Uterus (tissue), 4 donors: Measurements from ENCODE around the gene SRCAP. TPM values are rescaled to one million over a fixed set of nuclear protein-coding genes. Genes with fewer than 3 reads are reported as not detected.

Experiments
- DNase-seq, 2 donors: peaks; one replicate each; pipeline ENCODE4 v3.0.0-alpha.2; 2019 to 2020
- H3K27ac ChIP-seq, 2 donors: fragments of 200-600 bp; sonication (generic); 1 replicate in 1 of 2; 2 replicates in 1 of 2; pipeline ENCODE4 v1.5.1; 2016 to 2018
- H3K27me3 ChIP-seq, 2 donors: fragments of 200-600 bp; sonication (generic); one replicate each; pipeline ENCODE4 v1.5.1; 2018 to 2019; ENCODE audit warnings: control low read depth in 1 of 2
- H3K36me3 ChIP-seq, 2 donors: fragments of 200-600 bp; sonication (generic); one replicate each; pipeline ENCODE4 v1.5.1; 2019; ENCODE audit warnings: control low read depth in 1 of 2
- H3K4me1 ChIP-seq, 2 donors: fragments of 200-600 bp; sonication (generic); one replicate each; pipeline ENCODE4 v1.5.1; 2018 to 2019; ENCODE audit warnings: control low read depth in 1 of 2
- H3K4me3 ChIP-seq, 2 donors: fragments of 200-600 bp; sonication (generic); 1 replicate in 1 of 2; 2 replicates in 1 of 2; pipeline ENCODE4 v1.5.1; 2018 to 2019; ENCODE audit warnings: mild to moderate bottlenecking in 1 of 2
- H3K9me3 ChIP-seq, 2 donors: fragments of 200-600 bp; sonication (generic); one replicate each; pipeline ENCODE4 v1.5.1; 2019; ENCODE audit warnings: control low read depth in 1 of 2
- POLR2A ChIP-seq, 2 donors: fragments of 450-650 bp; IDR thresholded peaks; one replicate each; pipeline ENCODE4 v1.6.1; 2016; ENCODE audit warnings: antibody characterized with exemption in 2 of 2, mild to moderate bottlenecking in 1 of 2, moderate library complexity in 1 of 2
- intact Hi-C: fragments of 100-400 bp; cut with DNase I; formaldehyde crosslinking; loops from one replicate; pipeline ENCODE4 v1.15.1; 2023; ENCODE audit warnings: low total_unique reads
- small RNA-seq: library from RNA; depleted of rRNA; stranded (forward); fragments of <200 nt; gene quantifications from one replicate; pipeline ENCODE3, GENCODE V24; 2016
- total RNA-seq, 4 donors: library from RNA; depleted of rRNA in 3 of 4; stranded (reverse); fragments of >200 nt in 3 of 4; gene quantifications; one replicate each; pipeline versions ENCODE4 v1.1.0 to v1.2.4, GENCODE V29; 2014 to 2023
- TF ChIP-seq, protein P1 (sequence below), 4 experiments: fragments of 200-600 bp in 2 of 4; fragments of 450-650 bp in 2 of 4; sonication (generic) in 2 of 4; IDR thresholded peaks; one replicate each; pipeline ENCODE4 v1.5.1; 2016 to 2019; ENCODE audit warnings: antibody characterized with exemption in 4 of 4, mild to moderate bottlenecking in 2 of 4, moderate library complexity in 1 of 4
- donor health status: DM: yes; HTN: yes; CAD: no.

SRCAP gene
- total RNA-seq, 4 donors from 2014 or later, result 5.6 to 80.7 (median 26.0) TPM

DNA sequence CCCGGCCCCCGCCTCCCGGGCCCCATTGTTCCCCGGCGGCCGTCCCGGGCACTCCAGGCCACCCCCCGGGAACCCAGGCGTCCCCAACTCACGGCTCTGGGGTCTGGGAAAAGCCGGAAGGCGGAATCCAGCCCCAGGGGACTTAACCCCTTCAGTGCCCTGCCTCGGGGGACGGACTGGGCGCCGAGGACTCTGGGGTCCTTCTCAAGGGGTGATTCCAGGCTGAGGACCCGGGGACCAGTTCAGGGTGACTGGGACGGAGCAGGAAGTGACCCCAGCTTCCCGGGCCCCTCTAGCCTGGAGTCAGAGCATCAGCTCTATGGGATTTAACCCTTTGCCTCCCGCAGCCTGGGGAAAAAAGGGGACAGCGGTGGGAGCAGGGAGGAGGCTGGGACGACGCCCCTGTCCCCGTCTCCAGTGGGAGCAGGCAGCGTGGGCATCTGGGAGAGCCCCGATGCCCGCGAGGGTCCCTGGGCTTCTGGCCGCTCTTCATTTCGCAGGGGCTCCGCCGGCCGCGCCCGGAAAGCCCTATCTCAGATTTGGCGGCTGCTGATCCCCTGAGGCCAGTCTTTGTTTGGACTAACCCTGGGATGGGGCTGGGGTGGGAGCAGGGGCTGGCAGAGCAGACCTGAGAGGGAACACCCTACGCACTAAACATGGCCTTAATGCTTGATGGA is 88.1 kb downstream of the SRCAP start, which contains the start of gene ZNF629:
TSS of gene ZNF629 (minus strand) at position 270 of the 677 bp plus-strand sequence. CDS start 2,723 bp downstream, outside the sequence.
- Histone ChIP-seq H3K9me3 (no peaks in the 10 kb centered on the region), H3K4me1 (peaks cover 8 to 10% of the 10 kb centered on the region in 2 donors), H3K4me3 (peak within 1 kb of the TSS; percentile 78 to 80), H3K27ac (peak within 1 kb of the TSS; percentile 84 to 90), H3K27me3 (no peaks in the 10 kb centered on the region), H3K36me3 (no peaks in the 10 kb centered on the region)
- TF ChIP-seq, protein P1, sequence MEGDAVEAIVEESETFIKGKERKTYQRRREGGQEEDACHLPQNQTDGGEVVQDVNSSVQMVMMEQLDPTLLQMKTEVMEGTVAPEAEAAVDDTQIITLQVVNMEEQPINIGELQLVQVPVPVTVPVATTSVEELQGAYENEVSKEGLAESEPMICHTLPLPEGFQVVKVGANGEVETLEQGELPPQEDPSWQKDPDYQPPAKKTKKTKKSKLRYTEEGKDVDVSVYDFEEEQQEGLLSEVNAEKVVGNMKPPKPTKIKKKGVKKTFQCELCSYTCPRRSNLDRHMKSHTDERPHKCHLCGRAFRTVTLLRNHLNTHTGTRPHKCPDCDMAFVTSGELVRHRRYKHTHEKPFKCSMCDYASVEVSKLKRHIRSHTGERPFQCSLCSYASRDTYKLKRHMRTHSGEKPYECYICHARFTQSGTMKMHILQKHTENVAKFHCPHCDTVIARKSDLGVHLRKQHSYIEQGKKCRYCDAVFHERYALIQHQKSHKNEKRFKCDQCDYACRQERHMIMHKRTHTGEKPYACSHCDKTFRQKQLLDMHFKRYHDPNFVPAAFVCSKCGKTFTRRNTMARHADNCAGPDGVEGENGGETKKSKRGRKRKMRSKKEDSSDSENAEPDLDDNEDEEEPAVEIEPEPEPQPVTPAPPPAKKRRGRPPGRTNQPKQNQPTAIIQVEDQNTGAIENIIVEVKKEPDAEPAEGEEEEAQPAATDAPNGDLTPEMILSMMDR (IDR thresholded peaks at IDR 0.05), result peak in 2 of 4 experiments; percentile 13 to 21
- no peak for TF ChIP-seq POLR2A (IDR thresholded peaks at IDR 0.05)
- peak; percentile 71 to 73 for DNase-seq
- intact Hi-C loops, result no loop called here

DNA sequence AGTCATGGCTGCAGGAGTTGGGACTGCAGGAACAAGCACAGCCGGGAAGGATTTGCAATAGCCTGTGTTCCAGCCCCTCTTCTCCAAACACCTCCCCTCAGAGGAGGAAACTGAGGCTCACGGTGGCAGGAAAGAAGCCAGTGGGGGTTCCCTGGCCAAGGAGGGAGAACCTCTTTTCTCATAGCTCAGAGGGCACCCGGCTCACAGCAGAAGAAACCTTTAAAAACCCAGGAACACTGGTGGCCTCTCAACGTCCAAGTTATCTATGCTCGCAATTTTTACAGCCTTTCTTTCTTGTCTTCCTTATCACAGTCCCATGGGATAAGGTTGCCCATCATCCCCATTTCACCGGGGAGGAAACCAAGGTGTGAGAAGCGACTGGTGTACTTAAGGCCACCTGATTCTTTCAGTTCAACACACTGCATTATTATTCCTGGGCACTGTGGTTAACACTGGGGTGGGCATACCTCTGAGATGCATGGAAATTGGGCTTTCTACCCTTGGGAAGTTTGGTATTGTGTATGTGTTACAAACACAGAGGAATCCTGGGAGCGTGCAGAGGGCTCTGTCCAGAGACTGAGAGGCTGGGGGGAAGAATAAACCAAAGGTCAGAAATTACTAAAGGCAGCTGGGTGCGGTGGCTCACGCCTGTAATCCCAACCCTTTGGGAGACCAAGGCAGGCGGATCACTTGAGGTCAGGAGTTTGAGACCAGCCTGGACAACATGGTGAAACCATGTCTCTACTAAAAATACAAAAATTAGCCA is 88.8 kb downstream of the SRCAP start:
- no peaks in the 10 kb centered on the region for H3K9me3 ChIP-seq
- TF ChIP-seq, protein P1 (IDR thresholded peaks at IDR 0.05), result no peak
- TF ChIP-seq POLR2A (IDR thresholded peaks at IDR 0.05), result no peak
- H3K4me3 ChIP-seq, result peak overlapping the region; percentile 78 to 80
- H3K27me3 ChIP-seq, result no peaks in the 10 kb centered on the region
- DNase-seq, result no peak
- peaks cover 8 to 10% of the 10 kb centered on the region in 2 donors for H3K4me1 ChIP-seq
- intact Hi-C loops, result no loop called here
- no peaks in the 10 kb centered on the region for H3K36me3 ChIP-seq
- peak overlapping the region; percentile 84 to 90 for H3K27ac ChIP-seq

Small RNA genes lying within 50 kb of the gene (small RNA-seq; reads per million reads assigned to genes)
- gene RNU6-1043P (not detected), gene RNU6-416P (not detected), gene SNORA30 (0.42 reads per million)

Other genes with a start within 250 kb of the SRCAP start
- gene ITGAL, start 226.4 kb upstream of the SRCAP start, total RNA-seq, result 1 to 10 TPM in 3 of 4 donors, not detected in 1; 3.6 to 5.6 (median 4.7) TPM
- 10 to 100 TPM in 3 of 4 donors, 1 to 10 TPM in 1; 8.8 to 41.3 (median 28.5) TPM for gene ZNF768, start 172.6 kb upstream of the SRCAP start, total RNA-seq
- 10 to 100 TPM in 2 of 4 donors, 1 to 10 TPM in 2; 3.8 to 16.1 (median 10.2) TPM for gene ZNF747, start 164.3 kb upstream of the SRCAP start, total RNA-seq
- gene ZNF764, start 140.8 kb upstream of the SRCAP start, total RNA-seq, result 10 to 100 TPM in 2 of 4 donors, 1 to 10 TPM in 2; 1.5 to 11.3 (median 7.3) TPM
- 10 to 100 TPM in 3 of 4 donors, 1 to 10 TPM in 1; 9.6 to 27.1 (median 12.5) TPM for gene ZNF688, start 127.5 kb upstream of the SRCAP start, total RNA-seq
- 10 to 100 TPM in 2 of 4 donors, 1 to 10 TPM in 2; 6.8 to 37.4 (median 15.2) TPM for gene ZNF785, start 113.5 kb upstream of the SRCAP start, total RNA-seq
- 10 to 100 TPM in 1 of 4 donors, 1 to 10 TPM in 3; 3.1 to 11.5 (median 7.0) TPM for gene ZNF689, start 88.8 kb upstream of the SRCAP start, total RNA-seq
- gene PRR14, start 48.2 kb upstream of the SRCAP start, total RNA-seq, result 10 to 100 TPM in 2 of 4 donors, 1 to 10 TPM in 2; 1.0 to 82.4 (median 10.0) TPM
- gene FBRS, start 40.7 kb upstream of the SRCAP start, total RNA-seq, result 10 to 100 TPM in 2 of 4 donors, 1 to 10 TPM in 2; 8.5 to 78.4 (median 16.5) TPM
- gene PHKG2, start 49.3 kb downstream of the SRCAP start, total RNA-seq, result 10 to 100 TPM; 13.5 to 44.7 (median 25.8) TPM
- 1 to 10 TPM in 2 of 4 donors, not detected in 2; 4.1 to 9.1 TPM for gene CFAP119, start 62.9 kb downstream of the SRCAP start, total RNA-seq
- 100 to 1,000 TPM in 2 of 4 donors, 10 to 100 TPM in 2; 20.5 to 130 (median 86.0) TPM for gene RNF40, start 63.2 kb downstream of the SRCAP start, total RNA-seq
- gene ZNF629, start 88.0 kb downstream of the SRCAP start, total RNA-seq, result 10 to 100 TPM in 2 of 4 donors, 1 to 10 TPM in 2; 5.4 to 25.5 (median 10.7) TPM
- gene BCL7C, start 194.9 kb downstream of the SRCAP start, total RNA-seq, result 10 to 100 TPM; 16.5 to 44.8 (median 35.2) TPM
- gene CTF1, start 197.4 kb downstream of the SRCAP start, total RNA-seq, result 10 to 100 TPM in 2 of 4 donors, 1 to 10 TPM in 1, not detected in 1; 2.3 to 20.6 (median 13.8) TPM
- gene FBXL19, start 224.4 kb downstream of the SRCAP start, total RNA-seq, result 10 to 100 TPM in 3 of 4 donors, 1 to 10 TPM in 1; 3.8 to 25.4 (median 19.0) TPM
- gene ORAI3, start 249.9 kb downstream of the SRCAP start, total RNA-seq, result 10 to 100 TPM; 21.7 to 65.0 (median 27.9) TPM